HEK293 (cell line): ENCODE measurements around the gene MYO7A.

ENCODE experiments used
- SP2 ChIP-seq: fragments of 450-650 bp; formaldehyde crosslinking; IDR thresholded peaks from 2 replicates; pipeline ENCODE4 v1.5.1; 2016; ENCODE audit warnings: missing biosample characterization, missing genetic modification characterization
- YY1 ChIP-seq: fragments of 450-650 bp; formaldehyde crosslinking; IDR thresholded peaks from 2 replicates; pipeline ENCODE4 v1.5.1; 2018; ENCODE audit warnings: missing biosample characterization, missing genetic modification characterization
- ZEB2 ChIP-seq: fragments of 450-650 bp; formaldehyde crosslinking; IDR thresholded peaks from 2 replicates; pipeline ENCODE4 v1.5.1; 2016; ENCODE audit warnings: missing biosample characterization, missing genetic modification characterization
- ZFP37 ChIP-seq: fragments of 450-650 bp; formaldehyde crosslinking; IDR thresholded peaks from 2 replicates; pipeline ENCODE4 v1.5.1; 2016; ENCODE audit warnings: missing biosample characterization, missing genetic modification characterization
- ZNF580 ChIP-seq: fragments of 450-650 bp; formaldehyde crosslinking; IDR thresholded peaks from 2 replicates; pipeline ENCODE4 v1.5.1; 2016; ENCODE audit warnings: missing biosample characterization, missing genetic modification characterization
- TF ChIP-seq, protein P1 (sequence below): fragments of 450-650 bp; formaldehyde crosslinking; IDR thresholded peaks from 2 replicates; pipeline ENCODE4 v1.5.1; 2016; ENCODE audit warnings: missing biosample characterization, missing genetic modification characterization, borderline replicate concordance
- TF ChIP-seq, protein P2 (sequence below): fragments of 450-650 bp; formaldehyde crosslinking; IDR thresholded peaks from 2 replicates; pipeline ENCODE4 v1.5.1; 2016; ENCODE audit warnings: missing biosample characterization, missing genetic modification characterization

DNA sequence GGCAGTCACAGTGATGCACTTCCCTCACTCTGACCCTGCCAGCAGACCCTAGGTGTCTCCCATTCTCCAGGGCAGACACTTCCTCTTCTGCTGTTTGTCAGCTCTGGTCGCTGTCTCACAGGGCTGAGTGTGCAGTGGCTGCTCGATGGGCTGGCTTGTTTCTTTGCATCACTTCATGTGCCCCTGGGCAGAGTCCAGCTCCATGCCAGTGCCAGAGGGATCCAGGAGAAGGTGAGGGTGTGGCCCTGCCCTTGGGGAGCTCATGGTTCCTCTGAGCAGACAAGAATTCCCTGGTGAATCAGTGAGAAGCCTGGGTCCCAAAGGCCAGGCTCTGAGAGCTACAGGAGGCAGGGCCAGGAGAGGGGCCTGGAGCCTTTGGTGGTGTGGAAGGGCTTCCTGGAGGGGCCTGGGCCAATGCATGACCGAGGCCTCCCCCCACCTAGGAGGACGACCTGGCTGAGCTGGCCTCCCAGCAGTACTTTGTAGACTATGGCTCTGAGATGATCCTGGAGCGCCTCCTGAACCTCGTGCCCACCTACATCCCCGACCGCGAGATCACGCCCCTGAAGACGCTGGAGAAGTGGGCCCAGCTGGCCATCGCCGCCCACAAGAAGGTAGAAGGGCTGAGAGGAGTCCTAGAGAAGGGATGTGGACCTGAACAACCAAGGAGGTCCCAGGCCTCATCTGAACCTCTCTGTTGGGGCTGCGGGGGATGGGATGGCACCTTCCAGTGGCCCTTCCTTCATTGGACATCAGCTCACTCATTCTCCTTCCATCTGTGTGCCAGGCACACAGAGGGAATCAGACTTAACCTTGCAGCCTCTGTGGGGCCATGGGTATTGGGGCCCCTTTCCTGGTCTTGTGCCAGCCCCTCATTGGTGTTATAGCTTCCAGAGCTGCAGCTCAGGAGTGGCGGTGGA is 66.1 kb downstream of the MYO7A start:
- TF ChIP-seq ZEB2 (tag by site-specific recombination) (no peak), ZNF580 (tag by site-specific recombination) (no peak), YY1 (no peak), ZFP37 (tag by site-specific recombination) (no peak), SP2 (tag by site-specific recombination) (no peak)
- TF ChIP-seq, protein P1, sequence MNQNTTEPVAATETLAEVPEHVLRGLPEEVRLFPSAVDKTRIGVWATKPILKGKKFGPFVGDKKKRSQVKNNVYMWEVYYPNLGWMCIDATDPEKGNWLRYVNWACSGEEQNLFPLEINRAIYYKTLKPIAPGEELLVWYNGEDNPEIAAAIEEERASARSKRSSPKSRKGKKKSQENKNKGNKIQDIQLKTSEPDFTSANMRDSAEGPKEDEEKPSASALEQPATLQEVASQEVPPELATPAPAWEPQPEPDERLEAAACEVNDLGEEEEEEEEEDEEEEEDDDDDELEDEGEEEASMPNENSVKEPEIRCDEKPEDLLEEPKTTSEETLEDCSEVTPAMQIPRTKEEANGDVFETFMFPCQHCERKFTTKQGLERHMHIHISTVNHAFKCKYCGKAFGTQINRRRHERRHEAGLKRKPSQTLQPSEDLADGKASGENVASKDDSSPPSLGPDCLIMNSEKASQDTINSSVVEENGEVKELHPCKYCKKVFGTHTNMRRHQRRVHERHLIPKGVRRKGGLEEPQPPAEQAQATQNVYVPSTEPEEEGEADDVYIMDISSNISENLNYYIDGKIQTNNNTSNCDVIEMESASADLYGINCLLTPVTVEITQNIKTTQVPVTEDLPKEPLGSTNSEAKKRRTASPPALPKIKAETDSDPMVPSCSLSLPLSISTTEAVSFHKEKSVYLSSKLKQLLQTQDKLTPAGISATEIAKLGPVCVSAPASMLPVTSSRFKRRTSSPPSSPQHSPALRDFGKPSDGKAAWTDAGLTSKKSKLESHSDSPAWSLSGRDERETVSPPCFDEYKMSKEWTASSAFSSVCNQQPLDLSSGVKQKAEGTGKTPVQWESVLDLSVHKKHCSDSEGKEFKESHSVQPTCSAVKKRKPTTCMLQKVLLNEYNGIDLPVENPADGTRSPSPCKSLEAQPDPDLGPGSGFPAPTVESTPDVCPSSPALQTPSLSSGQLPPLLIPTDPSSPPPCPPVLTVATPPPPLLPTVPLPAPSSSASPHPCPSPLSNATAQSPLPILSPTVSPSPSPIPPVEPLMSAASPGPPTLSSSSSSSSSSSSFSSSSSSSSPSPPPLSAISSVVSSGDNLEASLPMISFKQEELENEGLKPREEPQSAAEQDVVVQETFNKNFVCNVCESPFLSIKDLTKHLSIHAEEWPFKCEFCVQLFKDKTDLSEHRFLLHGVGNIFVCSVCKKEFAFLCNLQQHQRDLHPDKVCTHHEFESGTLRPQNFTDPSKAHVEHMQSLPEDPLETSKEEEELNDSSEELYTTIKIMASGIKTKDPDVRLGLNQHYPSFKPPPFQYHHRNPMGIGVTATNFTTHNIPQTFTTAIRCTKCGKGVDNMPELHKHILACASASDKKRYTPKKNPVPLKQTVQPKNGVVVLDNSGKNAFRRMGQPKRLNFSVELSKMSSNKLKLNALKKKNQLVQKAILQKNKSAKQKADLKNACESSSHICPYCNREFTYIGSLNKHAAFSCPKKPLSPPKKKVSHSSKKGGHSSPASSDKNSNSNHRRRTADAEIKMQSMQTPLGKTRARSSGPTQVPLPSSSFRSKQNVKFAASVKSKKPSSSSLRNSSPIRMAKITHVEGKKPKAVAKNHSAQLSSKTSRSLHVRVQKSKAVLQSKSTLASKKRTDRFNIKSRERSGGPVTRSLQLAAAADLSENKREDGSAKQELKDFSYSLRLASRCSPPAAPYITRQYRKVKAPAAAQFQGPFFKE = no peak
- TF ChIP-seq, protein P2, sequence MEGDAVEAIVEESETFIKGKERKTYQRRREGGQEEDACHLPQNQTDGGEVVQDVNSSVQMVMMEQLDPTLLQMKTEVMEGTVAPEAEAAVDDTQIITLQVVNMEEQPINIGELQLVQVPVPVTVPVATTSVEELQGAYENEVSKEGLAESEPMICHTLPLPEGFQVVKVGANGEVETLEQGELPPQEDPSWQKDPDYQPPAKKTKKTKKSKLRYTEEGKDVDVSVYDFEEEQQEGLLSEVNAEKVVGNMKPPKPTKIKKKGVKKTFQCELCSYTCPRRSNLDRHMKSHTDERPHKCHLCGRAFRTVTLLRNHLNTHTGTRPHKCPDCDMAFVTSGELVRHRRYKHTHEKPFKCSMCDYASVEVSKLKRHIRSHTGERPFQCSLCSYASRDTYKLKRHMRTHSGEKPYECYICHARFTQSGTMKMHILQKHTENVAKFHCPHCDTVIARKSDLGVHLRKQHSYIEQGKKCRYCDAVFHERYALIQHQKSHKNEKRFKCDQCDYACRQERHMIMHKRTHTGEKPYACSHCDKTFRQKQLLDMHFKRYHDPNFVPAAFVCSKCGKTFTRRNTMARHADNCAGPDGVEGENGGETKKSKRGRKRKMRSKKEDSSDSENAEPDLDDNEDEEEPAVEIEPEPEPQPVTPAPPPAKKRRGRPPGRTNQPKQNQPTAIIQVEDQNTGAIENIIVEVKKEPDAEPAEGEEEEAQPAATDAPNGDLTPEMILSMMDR (tag by site-specific recombination) = no peak
